Suprapubic skin (tissue), 4 donors: ENCODE measurements around the gene RAB22A. TPM values are rescaled to one million over a fixed set of nuclear protein-coding genes. Genes with fewer than 3 reads are reported as not detected.
"Not testable (repeated sequence)": the region's sequence is repeated elsewhere in the genome, so short reads cannot be mapped to it uniquely, and the experiment has no call there.

Source experiments
- DNase-seq, 2 donors: peaks; one replicate each; pipeline ENCODE4 v3.0.0-alpha.2; 2019; ENCODE audit warnings: low spot score in 2 of 2
- H3K27ac ChIP-seq: fragments of 200-600 bp; sonication (generic); one replicate; pipeline ENCODE4 v1.5.1; 2019
- H3K27me3 ChIP-seq: fragments of 200-600 bp; sonication (generic); one replicate; pipeline ENCODE4 v1.5.1; 2019
- H3K36me3 ChIP-seq: fragments of 200-600 bp; sonication (generic); one replicate; pipeline ENCODE4 v1.5.1; 2019
- H3K4me1 ChIP-seq: fragments of 200-600 bp; sonication (generic); one replicate; pipeline ENCODE4 v1.5.1; 2019
- H3K4me3 ChIP-seq: fragments of 200-600 bp; sonication (generic); one replicate; pipeline ENCODE4 v1.5.1; 2019; ENCODE audit warnings: mild to moderate bottlenecking
- H3K9me3 ChIP-seq: fragments of 200-600 bp; sonication (generic); one replicate; pipeline ENCODE4 v1.5.1; 2019
- EP300 ChIP-seq: sonication (generic); formaldehyde crosslinking; IDR thresholded peaks from one replicate; pipeline ENCODE4 v1.6.1; 2017; ENCODE audit warnings: antibody characterized with exemption
- POLR2A ChIP-seq, 2 donors: fragments of 450-650 bp; IDR thresholded peaks; one replicate each; pipeline ENCODE4 v1.6.1; 2017; ENCODE audit warnings: antibody characterized with exemption in 2 of 2, mild to moderate bottlenecking in 2 of 2, moderate library complexity in 2 of 2
- POLR2AphosphoS5 ChIP-seq, 3 donors: sonication (generic); formaldehyde crosslinking; IDR thresholded peaks; one replicate each; pipeline ENCODE4 v1.6.1; 2017; ENCODE audit warnings: antibody characterized with exemption in 3 of 3
- WGBS: methylation state at CpG from one replicate; pipeline ENCODE4 v1.1.5; 2018; 5-methylcytosine and 5-hydroxymethylcytosine counted together
- total RNA-seq, 4 donors: library from RNA; depleted of rRNA; stranded (reverse); fragments of >200 nt; gene quantifications; one replicate each; pipeline ENCODE4 v1.1.0, GENCODE V29; 2016
- TF ChIP-seq, protein P1 (sequence below), 2 donors: fragments of 200-600 bp in 1 of 2; fragments of 450-650 bp in 1 of 2; sonication (generic) in 1 of 2; IDR thresholded peaks; one replicate each; pipeline ENCODE4 v1.5.1; 2016 to 2019; ENCODE audit warnings: antibody characterized with exemption in 2 of 2, mild to moderate bottlenecking in 1 of 2, moderate library complexity in 1 of 2

Gene RAB22A
- total RNA-seq, 4 donors from 2014 or later, result 17.0 to 21.6 (median 19.1) TPM

DNA sequence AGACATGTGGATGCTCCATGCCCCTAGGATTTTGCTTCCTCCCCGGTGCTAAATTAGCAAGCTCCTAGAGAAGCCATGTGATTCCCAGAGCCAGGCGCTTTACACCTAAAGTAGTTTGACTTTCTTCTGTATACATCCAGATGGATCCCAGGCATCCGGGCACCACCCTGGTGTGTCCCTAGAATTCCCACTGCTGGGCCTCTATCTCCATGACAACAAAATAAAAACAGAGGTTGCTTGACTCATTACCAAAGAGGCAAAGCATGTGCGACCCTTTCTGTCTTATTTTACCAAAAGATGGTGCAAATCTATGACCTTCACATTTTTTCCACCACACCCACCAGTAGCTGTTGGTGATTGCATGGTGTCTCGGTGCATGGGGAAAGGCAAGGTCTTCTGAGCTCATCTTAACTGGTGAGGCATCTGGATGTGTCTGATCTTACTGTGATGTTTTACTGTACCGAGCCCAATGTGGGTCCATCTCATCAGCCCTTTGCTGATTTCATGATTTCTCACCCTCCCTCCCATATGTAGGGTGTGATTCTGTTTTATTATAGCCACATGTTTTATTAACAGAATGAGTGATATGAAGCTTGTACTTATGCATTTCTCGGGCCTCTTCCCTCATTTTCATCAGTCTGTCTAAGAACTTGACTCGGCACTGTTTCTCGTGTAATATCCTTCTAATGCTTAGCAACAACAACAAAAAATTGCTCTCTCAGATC, 52.1 kb downstream of the RAB22A start:
- Histone ChIP-seq H3K4me1 (no peaks in the 10 kb centered on the region), H3K27ac (no peak overlapping the region), H3K4me3 (no peak overlapping the region), H3K9me3 (no peaks in the 10 kb centered on the region), H3K36me3 (peaks cover 56% of the 10 kb centered on the region), H3K27me3 (no peaks in the 10 kb centered on the region)
- DNase-seq, result no peak
- WGBS, result 54% methylated on average over 9 of the region's 9 CpGs
- TF ChIP-seq EP300, result no peak
- TF ChIP-seq POLR2AphosphoS5 (IDR thresholded peaks at IDR 0.05), result no peak
- no peak for TF ChIP-seq POLR2A (IDR thresholded peaks at IDR 0.05)
- TF ChIP-seq, protein P1, sequence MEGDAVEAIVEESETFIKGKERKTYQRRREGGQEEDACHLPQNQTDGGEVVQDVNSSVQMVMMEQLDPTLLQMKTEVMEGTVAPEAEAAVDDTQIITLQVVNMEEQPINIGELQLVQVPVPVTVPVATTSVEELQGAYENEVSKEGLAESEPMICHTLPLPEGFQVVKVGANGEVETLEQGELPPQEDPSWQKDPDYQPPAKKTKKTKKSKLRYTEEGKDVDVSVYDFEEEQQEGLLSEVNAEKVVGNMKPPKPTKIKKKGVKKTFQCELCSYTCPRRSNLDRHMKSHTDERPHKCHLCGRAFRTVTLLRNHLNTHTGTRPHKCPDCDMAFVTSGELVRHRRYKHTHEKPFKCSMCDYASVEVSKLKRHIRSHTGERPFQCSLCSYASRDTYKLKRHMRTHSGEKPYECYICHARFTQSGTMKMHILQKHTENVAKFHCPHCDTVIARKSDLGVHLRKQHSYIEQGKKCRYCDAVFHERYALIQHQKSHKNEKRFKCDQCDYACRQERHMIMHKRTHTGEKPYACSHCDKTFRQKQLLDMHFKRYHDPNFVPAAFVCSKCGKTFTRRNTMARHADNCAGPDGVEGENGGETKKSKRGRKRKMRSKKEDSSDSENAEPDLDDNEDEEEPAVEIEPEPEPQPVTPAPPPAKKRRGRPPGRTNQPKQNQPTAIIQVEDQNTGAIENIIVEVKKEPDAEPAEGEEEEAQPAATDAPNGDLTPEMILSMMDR (IDR thresholded peaks at IDR 0.05), result no peak

DNA sequence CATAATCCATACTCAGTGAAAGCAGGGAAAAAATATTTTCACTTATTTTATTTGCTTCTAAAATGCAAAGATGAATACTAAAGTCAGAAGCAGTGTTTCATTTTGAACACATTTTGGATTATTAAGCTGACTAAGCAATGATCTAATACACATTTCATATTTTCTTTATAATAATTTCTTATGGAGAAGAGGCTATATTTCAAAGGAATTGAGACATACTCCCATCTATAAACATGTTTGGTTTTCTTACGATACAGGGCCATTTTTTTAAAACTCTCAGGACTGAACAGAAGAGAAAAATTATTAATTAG, 52.6 kb downstream of the RAB22A start:
- peaks cover 51% of the 10 kb centered on the region for H3K36me3 ChIP-seq
- no peak for TF ChIP-seq EP300
- TF ChIP-seq, protein P1 (IDR thresholded peaks at IDR 0.05), result no peak
- no peak for TF ChIP-seq POLR2A (IDR thresholded peaks at IDR 0.05)
- no peak for TF ChIP-seq POLR2AphosphoS5 (IDR thresholded peaks at IDR 0.05)
- 87% methylated on average over 1 of the region's 1 CpG for WGBS

DNA sequence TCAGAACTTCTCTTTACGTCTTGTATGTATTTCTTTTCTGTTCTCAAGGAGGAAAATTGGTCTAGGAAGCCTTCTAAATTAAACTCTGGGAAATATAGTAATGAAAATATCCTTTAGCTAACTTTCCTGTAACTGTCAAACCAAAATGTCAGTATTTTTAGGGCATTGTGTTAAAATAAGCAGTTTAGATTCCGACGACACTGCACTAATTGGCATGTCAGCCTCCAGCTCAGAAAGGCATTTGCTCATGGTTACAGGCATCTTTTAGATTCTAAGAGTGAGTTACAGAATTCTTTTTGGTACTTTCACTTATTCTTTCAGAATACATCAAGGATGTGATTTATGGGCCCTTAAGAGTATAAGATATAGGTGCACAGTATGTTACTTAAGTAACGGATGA, 53.5 kb downstream of the RAB22A start:
- H3K9me3 ChIP-seq, result no peaks in the 10 kb centered on the region
- peaks cover 50% of the 10 kb centered on the region for H3K36me3 ChIP-seq
- 88% methylated on average over 4 of the region's 4 CpGs for WGBS
- no peak overlapping the region for H3K27ac ChIP-seq
- no peaks in the 10 kb centered on the region for H3K27me3 ChIP-seq
- TF ChIP-seq EP300 (no peak), POLR2A (IDR thresholded peaks at IDR 0.05) (no peak), POLR2AphosphoS5 (IDR thresholded peaks at IDR 0.05) (no peak)
- TF ChIP-seq, protein P1 (IDR thresholded peaks at IDR 0.05), result no peak
- no peaks in the 10 kb centered on the region for H3K4me1 ChIP-seq
- no peak for DNase-seq
- no peak overlapping the region for H3K4me3 ChIP-seq

More for the DNA sequence above, 52.6 kb downstream of the RAB22A start:
- H3K9me3 ChIP-seq, result no peaks in the 10 kb centered on the region
- H3K4me3 ChIP-seq, result no peak overlapping the region
- DNase-seq, result no peak
- H3K27ac ChIP-seq, result no peak overlapping the region
- no peaks in the 10 kb centered on the region for H3K27me3 ChIP-seq
- H3K4me1 ChIP-seq, result no peaks in the 10 kb centered on the region

DNA sequence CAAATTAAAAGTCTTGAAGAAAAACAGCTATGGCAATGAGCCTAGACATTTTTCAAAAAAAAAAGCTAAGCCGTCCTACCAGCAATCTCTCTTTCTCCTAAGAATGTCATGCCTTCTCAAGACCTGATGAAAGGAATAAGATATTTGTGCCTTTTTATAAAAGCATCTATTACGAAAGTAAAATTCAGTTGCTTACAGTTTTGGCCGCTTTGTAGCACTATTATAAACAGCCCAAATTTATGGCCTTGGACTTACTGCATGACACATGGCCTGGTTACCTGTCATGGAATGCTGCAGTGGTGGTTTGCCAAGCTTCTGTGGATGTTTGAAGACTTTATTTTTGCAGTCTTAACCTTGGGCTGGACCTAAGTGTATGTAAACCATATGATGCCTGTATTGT, 57.4 kb downstream of the RAB22A start:
- Histone ChIP-seq H3K9me3 (no peaks in the 10 kb centered on the region), H3K4me3 (no peak overlapping the region), H3K36me3 (peaks cover 31% of the 10 kb centered on the region), H3K4me1 (no peaks in the 10 kb centered on the region), H3K27ac (no peak overlapping the region), H3K27me3 (no peaks in the 10 kb centered on the region)
- WGBS, result 77% methylated on average over 3 of the region's 3 CpGs
- no peak for DNase-seq
- TF ChIP-seq, protein P1 (IDR thresholded peaks at IDR 0.05), result no peak
- TF ChIP-seq POLR2AphosphoS5 (IDR thresholded peaks at IDR 0.05) (no peak), POLR2A (IDR thresholded peaks at IDR 0.05) (no peak), EP300 (no peak)

DNA sequence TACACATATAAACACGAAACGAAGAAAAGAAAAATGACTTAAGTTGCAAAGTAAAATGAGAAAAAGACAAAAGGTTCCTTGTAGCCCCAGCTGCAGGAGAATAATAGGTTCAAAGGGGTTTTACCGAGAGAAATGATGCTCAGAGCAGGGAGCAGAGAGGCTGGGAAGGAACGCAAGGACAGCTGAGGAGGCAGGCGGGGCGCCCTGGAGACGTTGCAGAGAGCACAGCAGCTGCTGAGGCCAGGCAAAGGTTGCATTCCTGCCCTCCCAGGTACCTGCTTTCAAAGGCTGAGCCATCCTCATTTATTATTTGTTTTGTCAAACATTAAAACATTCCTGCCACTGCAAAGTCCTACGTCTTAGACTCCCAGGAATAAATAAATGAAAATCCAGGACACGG, 63.3 kb downstream of the RAB22A start:
- no peaks in the 10 kb centered on the region for H3K9me3 ChIP-seq
- H3K27me3 ChIP-seq, result no peaks in the 10 kb centered on the region
- no peak for TF ChIP-seq POLR2AphosphoS5 (IDR thresholded peaks at IDR 0.05)
- TF ChIP-seq, protein P1 (IDR thresholded peaks at IDR 0.05), result no peak
- TF ChIP-seq POLR2A (IDR thresholded peaks at IDR 0.05), result no peak
- no peak for TF ChIP-seq EP300
- no peak overlapping the region for H3K4me3 ChIP-seq
- WGBS, result 59% methylated on average over 9 of the region's 9 CpGs
- H3K36me3 ChIP-seq, result peaks cover under 1% of the 10 kb centered on the region
- no peaks in the 10 kb centered on the region for H3K4me1 ChIP-seq
- H3K27ac ChIP-seq, result no peak overlapping the region
- DNase-seq, result no peak

DNA sequence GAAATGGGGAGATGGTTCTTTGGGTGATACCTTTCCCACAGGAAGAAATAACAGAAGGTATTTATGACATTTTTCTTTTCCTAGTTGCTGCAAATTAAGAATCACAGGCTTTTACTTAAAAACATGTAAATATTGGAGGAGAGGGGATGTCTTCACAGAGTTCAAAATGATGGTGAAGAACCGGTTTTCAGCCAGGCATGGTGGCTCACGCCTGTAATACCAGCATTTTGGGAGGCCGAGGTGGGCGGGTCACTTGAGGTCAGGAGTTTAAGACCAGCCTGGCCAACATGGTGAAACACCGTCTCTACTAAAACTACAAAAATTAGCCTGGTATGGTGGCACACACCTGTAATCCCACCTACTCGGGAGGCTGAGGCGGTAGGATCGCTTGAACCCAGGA, 63.8 kb downstream of the RAB22A start:
- not testable (repeated sequence) for H3K36me3 ChIP-seq, DNase-seq, H3K27ac ChIP-seq, H3K27me3 ChIP-seq, H3K9me3 ChIP-seq, H3K4me3 ChIP-seq, H3K4me1 ChIP-seq
- WGBS, result 83% methylated on average over 8 of the region's 8 CpGs
